ENCODE data around the gene DNAJC17. TPM values are rescaled to one million over a fixed set of nuclear protein-coding genes. Genes with fewer than 3 reads are reported as not detected.
A peak's percentile ranks its signal among the peaks of the same experiment; 100 is the strongest.

The DNAJC17 gene
- total RNA-seq, 6 experiments from 2014 or later: 7.8 to 23.7 (median 17.7) TPM

DNA sequence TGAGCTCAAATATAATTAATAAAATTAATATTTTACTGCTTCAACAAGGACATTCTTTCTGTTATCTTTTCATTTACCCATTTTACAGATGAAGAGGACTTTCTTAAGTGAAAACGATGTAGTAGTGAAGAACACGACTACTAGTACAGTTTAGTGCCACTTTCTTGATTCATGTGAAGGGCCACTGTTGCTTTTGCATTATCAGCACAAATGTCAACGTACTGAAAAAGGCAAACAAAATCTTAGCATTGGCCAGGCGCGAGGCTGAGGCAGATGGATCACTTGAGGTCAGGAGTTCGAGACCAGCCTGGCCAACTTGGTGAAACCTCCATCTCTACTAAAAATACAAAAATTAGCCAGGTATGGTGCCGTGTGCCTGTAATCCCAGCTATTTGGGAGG, 11.8 kb upstream of the DNAJC17 start:
- Histone ChIP-seq H3K27me3 (no peaks in the 10 kb centered on the region), H3K4me3 (no peak overlapping the region), H3K27ac (no peak overlapping the region), H3K36me3 (peaks cover 0 to 3% (median under 1%) of the 10 kb centered on the region in 4 donors), H3K4me1 (no peaks in the 10 kb centered on the region), H3K9me3 (no peaks in the 10 kb centered on the region)
- intact Hi-C loops (cut with DNase I): no loop called here
- ATAC-seq (no peak), DNase-seq (no peak)
- 54% methylated on average over 7 of the region's 7 CpGs for WGBS (ENCODE audit: insufficient coverage, low coverage, low lambda C conversion rate, missing lambda C conversion rate)
- TF ChIP-seq, protein P1, sequence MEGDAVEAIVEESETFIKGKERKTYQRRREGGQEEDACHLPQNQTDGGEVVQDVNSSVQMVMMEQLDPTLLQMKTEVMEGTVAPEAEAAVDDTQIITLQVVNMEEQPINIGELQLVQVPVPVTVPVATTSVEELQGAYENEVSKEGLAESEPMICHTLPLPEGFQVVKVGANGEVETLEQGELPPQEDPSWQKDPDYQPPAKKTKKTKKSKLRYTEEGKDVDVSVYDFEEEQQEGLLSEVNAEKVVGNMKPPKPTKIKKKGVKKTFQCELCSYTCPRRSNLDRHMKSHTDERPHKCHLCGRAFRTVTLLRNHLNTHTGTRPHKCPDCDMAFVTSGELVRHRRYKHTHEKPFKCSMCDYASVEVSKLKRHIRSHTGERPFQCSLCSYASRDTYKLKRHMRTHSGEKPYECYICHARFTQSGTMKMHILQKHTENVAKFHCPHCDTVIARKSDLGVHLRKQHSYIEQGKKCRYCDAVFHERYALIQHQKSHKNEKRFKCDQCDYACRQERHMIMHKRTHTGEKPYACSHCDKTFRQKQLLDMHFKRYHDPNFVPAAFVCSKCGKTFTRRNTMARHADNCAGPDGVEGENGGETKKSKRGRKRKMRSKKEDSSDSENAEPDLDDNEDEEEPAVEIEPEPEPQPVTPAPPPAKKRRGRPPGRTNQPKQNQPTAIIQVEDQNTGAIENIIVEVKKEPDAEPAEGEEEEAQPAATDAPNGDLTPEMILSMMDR (IDR thresholded peaks at IDR 0.05): no peak
- no peak for TF ChIP-seq POLR2A (IDR thresholded peaks at IDR 0.05)

DNA sequence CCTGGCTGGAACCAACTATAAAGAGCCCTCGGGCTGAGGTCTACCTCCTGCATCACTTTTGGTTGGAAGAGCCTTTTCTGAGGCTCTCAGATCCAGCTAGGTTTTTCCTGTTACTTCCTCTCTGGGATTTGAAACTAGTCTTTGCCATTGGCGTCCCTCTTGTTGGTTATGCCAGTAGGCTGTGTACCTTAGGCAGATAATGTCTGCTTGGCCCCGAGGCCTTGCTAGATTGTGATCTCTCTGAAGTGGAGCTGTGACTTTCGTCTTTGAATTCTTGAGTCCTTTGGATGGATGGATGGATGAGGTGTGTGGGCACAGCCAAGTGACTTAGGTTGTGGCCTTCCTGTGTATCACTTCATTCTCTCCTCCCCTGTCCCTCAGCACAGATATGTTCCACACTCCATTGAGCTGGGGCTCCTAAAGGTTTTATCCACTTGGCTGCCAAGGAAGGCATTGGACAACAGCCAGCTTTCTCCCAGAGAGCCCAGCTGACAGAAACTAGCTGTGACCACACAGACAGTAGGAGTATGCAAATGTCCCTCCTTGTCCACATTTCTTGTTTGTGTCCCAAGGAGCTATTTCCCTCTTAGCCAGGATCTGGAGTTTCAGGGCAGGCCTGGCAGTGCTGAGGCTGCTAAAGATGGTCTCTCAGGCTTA, 7.9 kb upstream of the DNAJC17 start:
- Histone ChIP-seq H3K27me3 (no peaks in the 10 kb centered on the region), H3K9me3 (no peaks in the 10 kb centered on the region), H3K36me3 (peaks cover 0 to 23% (median 2%) of the 10 kb centered on the region in 4 donors), H3K4me3 (no peak overlapping the region), H3K27ac (no peak overlapping the region), H3K4me1 (no peaks in the 10 kb centered on the region)
- intact Hi-C loops (cut with DNase I): no loop called here
- TF ChIP-seq, protein P1 (IDR thresholded peaks at IDR 0.05): no peak
- TF ChIP-seq POLR2A (IDR thresholded peaks at IDR 0.05): no peak
- ATAC-seq (peak; percentile 27 to 40 (median 30)), DNase-seq (no peak)
- 89% methylated on average over 4 of the region's 4 CpGs for WGBS (ENCODE audit: insufficient coverage, low coverage, low lambda C conversion rate, missing lambda C conversion rate)

DNA sequence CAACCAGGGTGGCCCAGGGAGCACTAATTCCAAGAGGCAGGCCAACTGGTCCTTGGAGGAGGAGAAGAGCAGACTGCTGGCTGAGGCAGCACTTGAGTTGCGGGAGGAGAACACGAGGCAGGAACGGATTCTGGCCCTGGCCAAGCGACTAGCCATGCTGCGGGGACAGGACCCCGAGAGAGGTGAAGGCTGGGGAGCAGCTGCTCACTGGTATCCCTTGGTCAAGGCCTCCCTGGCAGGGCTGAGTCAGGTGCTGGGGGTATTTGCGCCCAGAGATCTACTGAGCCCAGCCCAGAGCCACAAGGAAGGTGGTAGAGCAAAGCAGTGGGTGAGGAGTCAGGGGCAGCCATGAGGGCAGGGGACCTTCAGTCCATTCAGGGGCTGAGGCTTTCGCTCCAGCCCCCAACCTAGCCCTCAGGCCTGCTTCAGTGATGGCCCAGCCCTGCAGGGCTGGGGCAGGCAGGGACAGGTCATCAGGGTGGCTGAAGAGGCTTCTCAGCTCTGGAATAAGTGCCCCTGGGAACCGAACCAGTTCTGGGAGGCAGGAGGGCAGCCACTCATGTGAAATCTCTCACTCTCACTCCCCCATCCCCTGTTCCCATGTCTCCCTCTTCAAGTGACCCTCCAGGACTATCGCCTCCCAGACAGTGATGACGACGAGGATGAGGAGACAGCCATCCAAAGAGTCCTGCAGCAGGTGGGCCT, 5.6 kb upstream of the DNAJC17 start:
- intact Hi-C loops (cut with DNase I): no loop called here
- TF ChIP-seq, protein P1 (IDR thresholded peaks at IDR 0.05): no peak
- TF ChIP-seq POLR2A (IDR thresholded peaks at IDR 0.05): no peak
- ATAC-seq (no peak), DNase-seq (no peak)
- Histone ChIP-seq H3K36me3 (peaks cover 0 to 23% (median 2%) of the 10 kb centered on the region in 4 donors), H3K4me3 (no peak overlapping the region), H3K9me3 (no peaks in the 10 kb centered on the region), H3K27ac (no peak overlapping the region), H3K27me3 (no peaks in the 10 kb centered on the region), H3K4me1 (peaks cover 0 to 15% (median 3%) of the 10 kb centered on the region in 4 donors)
- WGBS (ENCODE audit: insufficient coverage, low coverage, low lambda C conversion rate, missing lambda C conversion rate): no CpG with 5 or more reads among the region's 12 CpGs

DNA sequence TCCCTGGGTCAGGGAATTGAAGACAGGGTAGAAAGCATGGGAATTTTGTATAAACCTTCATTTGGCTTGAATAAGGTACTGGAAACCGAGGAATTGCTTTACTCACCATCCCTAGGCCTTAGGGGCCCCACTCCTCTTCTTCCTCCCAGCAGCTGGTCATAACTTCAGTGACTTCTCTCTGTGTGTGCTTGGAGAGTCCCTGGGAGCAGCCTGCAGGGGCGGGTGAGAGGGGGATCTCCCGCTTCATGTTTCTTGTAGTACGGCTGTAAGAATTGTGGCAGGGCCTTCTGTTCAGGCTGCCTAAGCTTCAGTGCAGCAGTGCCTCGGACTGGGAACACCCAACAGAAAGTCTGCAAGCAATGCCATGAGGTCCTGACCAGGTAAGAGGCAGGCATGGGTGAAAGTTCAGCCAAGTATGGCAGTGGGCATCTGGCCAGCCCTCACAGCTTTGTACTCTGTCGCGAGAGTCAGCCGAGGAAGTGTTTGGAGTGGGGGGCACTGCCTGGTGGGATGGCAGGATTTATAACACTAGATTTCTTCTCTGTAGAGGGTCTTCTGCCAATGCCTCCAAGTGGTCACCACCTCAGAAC, 1.7 kb upstream of the DNAJC17 start:
- DNase-seq (peak in 2 of 3 donors; percentile 32 to 60), ATAC-seq (no peak)
- TF ChIP-seq POLR2A (IDR thresholded peaks at IDR 0.05): no peak
- TF ChIP-seq, protein P1 (IDR thresholded peaks at IDR 0.05): no peak
- Histone ChIP-seq H3K4me1 (peaks cover 0 to 16% (median 5%) of the 10 kb centered on the region in 4 donors), H3K36me3 (peaks cover 0 to 18% (median under 1%) of the 10 kb centered on the region in 4 donors), H3K27ac (no peak overlapping the region), H3K9me3 (no peaks in the 10 kb centered on the region), H3K27me3 (no peaks in the 10 kb centered on the region), H3K4me3 (no peak overlapping the region)
- intact Hi-C loops (cut with DNase I): no loop called here
- 51% methylated on average over 7 of the region's 8 CpGs for WGBS (ENCODE audit: insufficient coverage, low coverage, low lambda C conversion rate, missing lambda C conversion rate)
